HepG2 (cell line): Measurements from ENCODE around the gene LIMS2. TPM values are rescaled to one million over a fixed set of nuclear protein-coding genes. Genes with fewer than 3 reads are reported as not detected.

Experiments
- ATF3 ChIP-seq: sonication (generic); formaldehyde crosslinking; IDR thresholded peaks from 2 replicates; pipeline ENCODE4 v1.4.0; 2020; ENCODE audit warnings: missing genetic modification reagents
- ATF4 ChIP-seq, 2 experiments: fragments of 450-650 bp in 1 of 2; sonication (generic) in 1 of 2; formaldehyde crosslinking; IDR thresholded peaks; 2 replicates each; pipeline versions ENCODE4 v1.5.0 to v1.8.0; 2020 to 2022; ENCODE audit warnings: mild to moderate bottlenecking in 1 of 2, missing genetic modification reagents in 1 of 2
- CHCHD3 ChIP-seq: sonication (generic); formaldehyde crosslinking; IDR thresholded peaks from 2 replicates; pipeline ENCODE4 v1.8.0; 2022; ENCODE audit warnings: mild to moderate bottlenecking, missing genetic modification reagents, moderate library complexity
- CTCF ChIP-seq: sonication (generic); formaldehyde crosslinking; IDR thresholded peaks from 2 replicates; pipeline ENCODE4 v1.5.0; 2020; ENCODE audit warnings: mild to moderate bottlenecking, missing genetic modification reagents, moderate library complexity
- FIP1L1 ChIP-seq: fragments of 200-400 bp; formaldehyde crosslinking; IDR thresholded peaks from 2 replicates; pipeline ENCODE4 v1.6.1; 2018; ENCODE audit warnings: low read depth, mild to moderate bottlenecking, low read length, moderate library complexity, borderline replicate concordance; ENCODE audit not compliant: insufficient read depth
- HMG20A ChIP-seq: IDR thresholded peaks from 2 replicates; pipeline ENCODE4 v1.6.1; 2016; ENCODE audit warnings: borderline replicate concordance
- IKZF4 ChIP-seq: sonication (generic); formaldehyde crosslinking; IDR thresholded peaks from 2 replicates; pipeline ENCODE4 v1.5.1; 2020; ENCODE audit warnings: borderline replicate concordance, mild to moderate bottlenecking, low read depth, missing genetic modification reagents; ENCODE audit errors: not compliant biosample characterization
- IKZF5 ChIP-seq: IDR thresholded peaks from 2 replicates; pipeline ENCODE4 v1.6.1; 2018; ENCODE audit warnings: missing genetic modification reagents, mild to moderate bottlenecking, missing compliant biosample characterization
- LCORL ChIP-seq, 2 experiments: fragments of 450-650 bp in 1 of 2; sonication (generic) in 1 of 2; formaldehyde crosslinking in 1 of 2; IDR thresholded peaks; 2 replicates each; pipeline versions ENCODE4 v1.5.0 to v1.6.1; 2017 to 2020; ENCODE audit warnings: antibody characterized with exemption in 1 of 2, missing genetic modification reagents in 1 of 2
- MIER2 ChIP-seq: IDR thresholded peaks from 2 replicates; pipeline ENCODE4 v1.6.1; 2016; ENCODE audit warnings: missing biosample characterization, missing genetic modification reagents
- NR0B2 ChIP-seq: sonication (generic); formaldehyde crosslinking; IDR thresholded peaks from 2 replicates; pipeline ENCODE4 v1.4.0; 2020; ENCODE audit warnings: mild to moderate bottlenecking, missing genetic modification reagents
- NR3C1 ChIP-seq: sonication (generic); formaldehyde crosslinking; IDR thresholded peaks from 2 replicates; pipeline ENCODE4 v1.4.0; 2020; ENCODE audit warnings: missing genetic modification reagents
- SAP130 ChIP-seq: IDR thresholded peaks from 2 replicates; pipeline ENCODE4 v1.6.1; 2016; ENCODE audit warnings: low read depth
- SETDB1 ChIP-seq: sonication (generic); formaldehyde crosslinking; IDR thresholded peaks from 2 replicates; pipeline ENCODE4 v1.5.1; 2020; ENCODE audit warnings: missing genetic modification reagents, mild to moderate bottlenecking, borderline replicate concordance
- SRSF1 ChIP-seq: fragments of 200-400 bp; formaldehyde crosslinking; optimal IDR thresholded peaks from 2 replicates; pipeline ENCODE3; 2017; ENCODE audit warnings: mild to moderate bottlenecking, low read depth, low read length, moderate library complexity
- TRIM24 ChIP-seq: sonication (generic); formaldehyde crosslinking; IDR thresholded peaks from 2 replicates; pipeline ENCODE4 v1.8.0; 2022; ENCODE audit warnings: mild to moderate bottlenecking, missing genetic modification reagents
- ZFAT ChIP-seq: sonication (generic); formaldehyde crosslinking; conservative IDR thresholded peaks from 2 replicates; pipeline ENCODE4 v1.8.1; 2023; ENCODE audit warnings: missing genetic modification reagents, inconsistent platforms
- ZFY ChIP-seq: sonication (generic); formaldehyde crosslinking; IDR thresholded peaks from 2 replicates; pipeline ENCODE4 v1.4.0; 2020; ENCODE audit warnings: missing genetic modification reagents
- ZMYM4 ChIP-seq: sonication (generic); formaldehyde crosslinking; IDR thresholded peaks from 2 replicates; pipeline ENCODE4 v1.8.1; 2023; ENCODE audit warnings: mild to moderate bottlenecking, missing genetic modification reagents
- ZNF160 ChIP-seq: sonication (generic); formaldehyde crosslinking; IDR thresholded peaks from 2 replicates; pipeline ENCODE4 v1.8.0; 2022; ENCODE audit warnings: mild to moderate bottlenecking, inconsistent platforms, missing genetic modification reagents
- ZNF383 ChIP-seq: sonication (generic); formaldehyde crosslinking; IDR thresholded peaks from 2 replicates; pipeline ENCODE4 v1.4.0; 2020; ENCODE audit warnings: missing genetic modification reagents, mild to moderate bottlenecking, borderline replicate concordance
- ZNF589 ChIP-seq: sonication (generic); formaldehyde crosslinking; conservative IDR thresholded peaks from 2 replicates; pipeline ENCODE4 v1.8.0; 2022; ENCODE audit warnings: mild to moderate bottlenecking, moderate library complexity, missing genetic modification reagents
- ZNF619 ChIP-seq: sonication (generic); formaldehyde crosslinking; IDR thresholded peaks from 2 replicates; pipeline ENCODE4 v1.4.0; 2020; ENCODE audit warnings: mild to moderate bottlenecking, missing genetic modification reagents
- ZNF704 ChIP-seq: sonication (generic); formaldehyde crosslinking; IDR thresholded peaks from 2 replicates; pipeline ENCODE4 v1.8.1; 2023; ENCODE audit warnings: mild to moderate bottlenecking, inconsistent platforms, moderate library complexity, missing genetic modification reagents, borderline replicate concordance
- polyA plus RNA-seq, 8 experiments: library from polyadenylated mRNA; depleted of rRNA in 3 of 8; stranded (reverse) in 7 of 8; unstranded in 1 of 8; fragments of >200 nt; fragmentation: Illumina TruSeq in 4 of 8; extraction: Trizol in 4 of 8; gene quantifications; 2 replicates each; pipeline versions ENCODE4 v1.2.1 to v1.2.3, GENCODE V29; 2011 to 2016; ENCODE audit warnings: low read depth in 4 of 8, missing spikeins in 1 of 8, mixed read lengths in 1 of 8; ENCODE audit not compliant: insufficient read depth in 1 of 8
- total RNA-seq, 5 experiments: library from RNA; depleted of rRNA; stranded (reverse); fragments of >200 nt; fragmentation: Illumina TruSeq; extraction: Trizol; gene quantifications; 2 replicates each; pipeline ENCODE4 v1.2.3, GENCODE V29; 2016; ENCODE audit warnings: low read depth in 1 of 5

Gene LIMS2
- total and polyA plus RNA-seq, 2 of the 13 experiments (the other 11 are each of a cell fraction or from before 2014, with no cell fraction given), result 1.0 to 1.9 TPM

GRCh38 chr2:127701193-127701650, 25.9 kb upstream of the LIMS2 start, which contains the start of gene SFT2D3 (continued):
- 0 out of 2 replicates have a peak, but pooled peaks have one; percentile 42 for TF ChIP-seq CHCHD3
- peak; percentile 20; the same call in 1 of the 2 replicates for TF ChIP-seq HMG20A (CRISPR knock-in tag)
- TF ChIP-seq ZFY, result no peak; the same call in 1 of the 2 replicates
- TF ChIP-seq ZNF383 (CRISPR knock-in tag), result 0 out of 2 replicates have a peak, but pooled peaks have one; percentile 24
- TF ChIP-seq NR0B2 (CRISPR knock-in tag), result no peak; the same call in 1 of the 2 replicates
- TF ChIP-seq ZNF160 (CRISPR knock-in tag), result peak; percentile 82; the same call in 1 of the 2 replicates
- TF ChIP-seq IKZF4 (CRISPR knock-in tag), result no peak
- TF ChIP-seq LCORL (IDR thresholded peaks at IDR 0.05), result no peak
- peak; percentile 73 for TF ChIP-seq LCORL (CRISPR knock-in tag; IDR thresholded peaks at IDR 0.05)
- TF ChIP-seq ZMYM4 (CRISPR knock-in tag), result peak; percentile 73; the same call in 1 of the 2 replicates
- 0 out of 2 replicates have a peak, but pooled peaks have one; percentile 82 for TF ChIP-seq ZNF589 (CRISPR knock-in tag)
- TF ChIP-seq ATF4 (CRISPR knock-in tag; IDR thresholded peaks at IDR 0.05), result peak in 1 of 2 experiments; percentile 66; a peak in 1 of 4 replicates
- TF ChIP-seq CTCF (CRISPR knock-in tag), result peak; percentile 34; the same call in 1 of the 2 replicates
- TF ChIP-seq SAP130 (CRISPR knock-in tag), result peak; percentile 93
- TF ChIP-seq ZFAT (CRISPR knock-in tag), result no peak
- no peak for TF ChIP-seq TRIM24 (CRISPR knock-in tag)
- TF ChIP-seq NR3C1 (CRISPR knock-in tag), result no peak
- TF ChIP-seq MIER2 (CRISPR knock-in tag), result peak; percentile 59; the same call in 1 of the 2 replicates
- peak; percentile 50; the same call in 1 of the 2 replicates for TF ChIP-seq ATF3 (CRISPR knock-in tag)
- peak; percentile 86; the same call in 1 of the 2 replicates for TF ChIP-seq ZNF619 (CRISPR knock-in tag)
- TF ChIP-seq SRSF1, result peak; percentile 80
- no peak for TF ChIP-seq SETDB1 (CRISPR knock-in tag)
- TF ChIP-seq ZNF704 (CRISPR knock-in tag), result peak; percentile 85; the same call in 1 of the 2 replicates
- TF ChIP-seq FIP1L1, result no peak
- peak; percentile 79 for TF ChIP-seq IKZF5
